SU-DHL-6 (cell line): ENCODE data around the gene TPD52L1.

ENCODE experiments used
- EZH2phosphoT487 ChIP-seq: fragments of 200-600 bp; sonication (generic), shearing (Covaris generic); conservative IDR thresholded peaks from 2 replicates; pipeline ENCODE4 v1.6.1; 2018; ENCODE audit warnings: mild to moderate bottlenecking, antibody characterized with exemption, low read length, moderate library complexity, mixed read lengths
- TF ChIP-seq, protein P1 (sequence below): fragments of 200-600 bp; sonication (generic); IDR thresholded peaks from one replicate; pipeline ENCODE4 v1.5.1; 2017; ENCODE audit warnings: antibody characterized with exemption, mild to moderate bottlenecking, low read length, moderate library complexity; ENCODE audit not compliant: insufficient read depth, poor library complexity, severe bottlenecking

DNA sequence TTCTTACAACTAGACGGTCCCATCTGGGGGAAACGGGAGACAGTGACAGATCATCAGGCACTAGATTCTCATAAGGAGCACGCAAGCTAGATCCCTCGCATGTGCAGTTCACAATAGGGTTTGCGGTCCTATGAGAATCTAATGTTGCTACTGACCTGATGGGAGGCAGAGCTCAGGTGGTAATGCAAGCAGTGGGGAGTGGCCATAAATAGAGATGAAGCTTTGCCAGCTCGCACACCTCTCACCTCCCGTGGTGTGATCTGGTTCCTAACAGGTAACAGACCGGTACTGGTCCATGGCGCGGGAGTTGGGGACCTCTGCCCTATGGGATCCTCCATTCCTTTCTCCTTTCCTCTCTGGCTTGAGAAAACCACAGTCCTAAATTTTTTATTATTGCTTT lies 63.8 kb downstream of the TPD52L1 start:
- TF ChIP-seq, protein P1, sequence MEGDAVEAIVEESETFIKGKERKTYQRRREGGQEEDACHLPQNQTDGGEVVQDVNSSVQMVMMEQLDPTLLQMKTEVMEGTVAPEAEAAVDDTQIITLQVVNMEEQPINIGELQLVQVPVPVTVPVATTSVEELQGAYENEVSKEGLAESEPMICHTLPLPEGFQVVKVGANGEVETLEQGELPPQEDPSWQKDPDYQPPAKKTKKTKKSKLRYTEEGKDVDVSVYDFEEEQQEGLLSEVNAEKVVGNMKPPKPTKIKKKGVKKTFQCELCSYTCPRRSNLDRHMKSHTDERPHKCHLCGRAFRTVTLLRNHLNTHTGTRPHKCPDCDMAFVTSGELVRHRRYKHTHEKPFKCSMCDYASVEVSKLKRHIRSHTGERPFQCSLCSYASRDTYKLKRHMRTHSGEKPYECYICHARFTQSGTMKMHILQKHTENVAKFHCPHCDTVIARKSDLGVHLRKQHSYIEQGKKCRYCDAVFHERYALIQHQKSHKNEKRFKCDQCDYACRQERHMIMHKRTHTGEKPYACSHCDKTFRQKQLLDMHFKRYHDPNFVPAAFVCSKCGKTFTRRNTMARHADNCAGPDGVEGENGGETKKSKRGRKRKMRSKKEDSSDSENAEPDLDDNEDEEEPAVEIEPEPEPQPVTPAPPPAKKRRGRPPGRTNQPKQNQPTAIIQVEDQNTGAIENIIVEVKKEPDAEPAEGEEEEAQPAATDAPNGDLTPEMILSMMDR = no peak
- no peak for TF ChIP-seq EZH2phosphoT487
